HepG2 (cell line): ENCODE results near the gene ZFAND3. TPM values are rescaled to one million over a fixed set of nuclear protein-coding genes. Genes with fewer than 3 reads are reported as not detected.

Source experiments
- ATAC-seq: fragments of 200-7000 bp; cut with Tn5 transposase; 3 replicates; pipeline ENCODE4 v1.9.1; 2020; ENCODE audit warnings: mild to moderate bottlenecking, moderate library complexity
- BruUV-seq: library from RNA; stranded (reverse); fragments of 400-500 nt; replicated peaks from 2 replicates; lab custom pipeline; 2021; lab: Mats Ljungman, UMichigan
- CTCF ChIA-PET: fragments of 300-600 bp; formaldehyde crosslinking; extraction: SDS; loops from one replicate; lab custom pipeline; 2021; ENCODE audit warnings: low total read pairs, inconsistent platforms, low intra/inter-chr PET ratio; lab: Yijun Ruan, JAX
- POLR2A ChIA-PET: fragments of 350-600 bp; sonication (Branson Sonifier 250); formaldehyde crosslinking; loops from one replicate; lab custom pipeline; 2020; ENCODE audit warnings: antibody characterized with exemption, inconsistent platforms; lab: Yijun Ruan, JAX
- DNase-seq: peaks from one replicate; pipeline ENCODE4 v3.0.0-alpha.2; 2015; ENCODE audit warnings: low spot score
- FAIRE-seq: peaks from 3 replicates; lab custom pipeline; 2011; peaks lifted over from hg19 to GRCh38; lab: Jason Lieb, UNC
- H2AFZ ChIP-seq: one replicate; pipeline ENCODE4 v1.6.1; 2011; ENCODE audit warnings: low read length, inconsistent platforms
- H3K27ac ChIP-seq: fragments of 300-600 bp; 3 replicates; pipeline ENCODE4 v1.8.0; 2011; ENCODE audit warnings: mixed run types, mild to moderate bottlenecking, mixed read lengths, low read length, inconsistent platforms; ENCODE audit not compliant: insufficient read depth; ENCODE audit errors: extremely low read length
- H3K27me3 ChIP-seq, 2 experiments: fragments of 200-600 bp in 1 of 2; 2 replicates in 1 of 2; 3 replicates in 1 of 2; pipeline versions ENCODE4 v1.6.0 to v1.8.0; 2011; ENCODE audit warnings: low read length in 2 of 2, mild to moderate bottlenecking in 2 of 2, moderate library complexity in 2 of 2, inconsistent platforms in 1 of 2; ENCODE audit not compliant: insufficient read depth in 2 of 2, control insufficient read depth in 1 of 2
- H3K36me3 ChIP-seq, 2 experiments: fragments of 200-600 bp in 1 of 2; replicated peaks in 1 of 2; 2 replicates in 1 of 2; 3 replicates in 1 of 2; pipeline versions ENCODE4 v1.5.1 to v1.8.0; 2011; ENCODE audit warnings: low read length in 2 of 2, inconsistent platforms in 1 of 2; ENCODE audit not compliant: insufficient read depth in 2 of 2, control insufficient read depth in 1 of 2
- H3K4me1 ChIP-seq: 2 replicates; pipeline ENCODE4 v1.5.1; 2012; ENCODE audit warnings: low read length, inconsistent platforms; ENCODE audit not compliant: insufficient read depth
- H3K4me2 ChIP-seq: 2 replicates; pipeline ENCODE4 v1.6.0; 2011; ENCODE audit warnings: low read depth, low read length, inconsistent platforms
- H3K4me3 ChIP-seq, 3 experiments: fragments of 200-600 bp in 1 of 3; sonication (generic), shearing (Covaris generic) in 1 of 3; replicated peaks in 1 of 3; 2 replicates each; pipeline ENCODE4 v1.5.1; 2011 to 2016; ENCODE audit warnings: low read length in 3 of 3, inconsistent platforms in 2 of 3, low read depth in 2 of 3, mild to moderate bottlenecking in 2 of 3, control low read depth in 1 of 3, mixed read lengths in 1 of 3; ENCODE audit not compliant: insufficient read depth in 1 of 3
- H3K79me2 ChIP-seq: one replicate; pipeline ENCODE4 v1.6.1; 2011; ENCODE audit warnings: low read length, inconsistent platforms; ENCODE audit not compliant: insufficient read depth
- H3K9ac ChIP-seq: 2 replicates; pipeline ENCODE4 v1.6.0; 2011; ENCODE audit warnings: mild to moderate bottlenecking, low read depth, low read length, inconsistent platforms; ENCODE audit not compliant: insufficient read depth
- H3K9me3 ChIP-seq: 2 replicates; pipeline ENCODE4 v1.5.1; 2012; ENCODE audit warnings: mild to moderate bottlenecking, low read length
- H4K20me1 ChIP-seq: 2 replicates; pipeline ENCODE4 v1.6.0; 2011; ENCODE audit warnings: inconsistent platforms, mild to moderate bottlenecking, low read length, moderate library complexity; ENCODE audit not compliant: insufficient read depth
- CERS6 ChIP-seq: sonication (generic); formaldehyde crosslinking; IDR thresholded peaks from 2 replicates; pipeline ENCODE4 v1.5.0; 2020; ENCODE audit warnings: missing genetic modification reagents
- CREM ChIP-seq, 2 experiments: sonication (generic) in 1 of 2; formaldehyde crosslinking in 1 of 2; IDR thresholded peaks; 2 replicates each; pipeline versions ENCODE4 v1.4.0 to v1.6.1; 2016 to 2020; ENCODE audit warnings: antibody characterized with exemption in 1 of 2, mild to moderate bottlenecking in 1 of 2, missing genetic modification reagents in 1 of 2
- DRAP1 ChIP-seq: IDR thresholded peaks from 2 replicates; pipeline ENCODE4 v1.6.1; 2016; ENCODE audit warnings: missing genetic modification reagents, missing compliant biosample characterization
- ETV6 ChIP-seq: sonication (generic); formaldehyde crosslinking; conservative IDR thresholded peaks from 2 replicates; pipeline ENCODE4 v1.4.0; 2020; ENCODE audit warnings: missing genetic modification reagents
- FOXM1 ChIP-seq: sonication (generic); formaldehyde crosslinking; IDR thresholded peaks from 2 replicates; pipeline ENCODE4 v1.5.0; 2020; ENCODE audit warnings: missing genetic modification reagents
- GLMP ChIP-seq: sonication (generic); formaldehyde crosslinking; IDR thresholded peaks from 2 replicates; pipeline ENCODE4 v1.9.0; 2021; ENCODE audit warnings: missing genetic modification reagents, mild to moderate bottlenecking, borderline replicate concordance
- MED8 ChIP-seq: sonication (generic); formaldehyde crosslinking; IDR thresholded peaks from 2 replicates; pipeline ENCODE4 v1.8.1; 2023; ENCODE audit warnings: mild to moderate bottlenecking, missing genetic modification reagents; ENCODE audit not compliant: insufficient replicate concordance
- MYNN ChIP-seq: sonication (generic); formaldehyde crosslinking; IDR thresholded peaks from 2 replicates; pipeline ENCODE4 v1.4.0; 2020; ENCODE audit warnings: mild to moderate bottlenecking, low read depth, missing genetic modification reagents
- NRL ChIP-seq: sonication (generic); formaldehyde crosslinking; IDR thresholded peaks from 2 replicates; pipeline ENCODE4 v1.5.0; 2020; ENCODE audit warnings: missing genetic modification reagents, mild to moderate bottlenecking, moderate library complexity, borderline replicate concordance
- XBP1 ChIP-seq: sonication (generic); formaldehyde crosslinking; IDR thresholded peaks from 2 replicates; pipeline ENCODE4 v1.5.0; 2020; ENCODE audit warnings: missing genetic modification reagents
- ZNF329 ChIP-seq: sonication (generic); formaldehyde crosslinking; IDR thresholded peaks from 2 replicates; pipeline ENCODE4 v1.9.0; 2021; ENCODE audit warnings: low read depth, mild to moderate bottlenecking, missing genetic modification reagents
- ZNF407 ChIP-seq: sonication (generic); formaldehyde crosslinking; IDR thresholded peaks from one replicate; pipeline ENCODE4 v1.5.1; 2020; ENCODE audit warnings: mild to moderate bottlenecking, missing genetic modification reagents; ENCODE audit errors: not compliant biosample characterization
- ZNF432 ChIP-seq: sonication (generic); formaldehyde crosslinking; IDR thresholded peaks from 2 replicates; pipeline ENCODE4 v1.5.0; 2020; ENCODE audit warnings: missing genetic modification reagents, mild to moderate bottlenecking, borderline replicate concordance
- WGBS: methylation state at CpG from one replicate; pipeline ENCODE4 v1.1.6; 2017; ENCODE audit warnings: low lambda C conversion rate; 5-methylcytosine and 5-hydroxymethylcytosine counted together
- in situ Hi-C: cut with HindIII; loops from 2 replicates; pipeline ENCODE4 v1.10.0; 2017; ENCODE audit warnings: low pct_unique_long_range_greater_than_20kb; ENCODE audit not compliant: extremely low pct_ligation_motif_present
- intact Hi-C: fragments of 100-400 bp; cut with micrococcal nuclease; formaldehyde crosslinking; loops from one replicate; pipeline ENCODE4 v1.10.0; 2022; ENCODE audit not compliant: unreplicated experiment
- polyA plus RNA-seq, 8 experiments: library from polyadenylated mRNA; depleted of rRNA in 3 of 8; stranded (reverse) in 7 of 8; unstranded in 1 of 8; fragments of >200 nt; fragmentation: Illumina TruSeq in 4 of 8; extraction: Trizol in 4 of 8; gene quantifications; 2 replicates each; pipeline versions ENCODE4 v1.2.1 to v1.2.3, GENCODE V29; 2011 to 2016; ENCODE audit warnings: low read depth in 4 of 8, missing spikeins in 1 of 8, mixed read lengths in 1 of 8; ENCODE audit not compliant: insufficient read depth in 1 of 8
- total RNA-seq, 5 experiments: library from RNA; depleted of rRNA; stranded (reverse); fragments of >200 nt; fragmentation: Illumina TruSeq; extraction: Trizol; gene quantifications; 2 replicates each; pipeline ENCODE4 v1.2.3, GENCODE V29; 2016; ENCODE audit warnings: low read depth in 1 of 5

Gene ZFAND3
- total and polyA plus RNA-seq, 2 of the 13 experiments (the other 11 are each of a cell fraction or from before 2014, with no cell fraction given), result 16.4 to 17.1 TPM

GRCh38 chr6:38150681-38151296, 331.3 kb downstream of the ZFAND3 start:
- no peak overlapping the region for H2AFZ ChIP-seq
- TF ChIP-seq FOXM1, result no peak
- TF ChIP-seq MED8, result no peak
- no peak for TF ChIP-seq NRL
- no peak for TF ChIP-seq ZNF407
- no peak for TF ChIP-seq MYNN (CRISPR knock-in tag)
- no peak for TF ChIP-seq ETV6 (CRISPR knock-in tag)
- TF ChIP-seq ZNF329 (CRISPR knock-in tag), result no peak
- TF ChIP-seq GLMP (CRISPR knock-in tag), result no peak
- no peak for TF ChIP-seq CREM (IDR thresholded peaks at IDR 0.05)
- TF ChIP-seq CREM (CRISPR knock-in tag; IDR thresholded peaks at IDR 0.05), result no peak
- TF ChIP-seq CERS6 (CRISPR knock-in tag), result no peak
- TF ChIP-seq XBP1 (CRISPR knock-in tag), result no peak
- TF ChIP-seq ZNF432 (CRISPR knock-in tag), result no peak
- TF ChIP-seq DRAP1 (CRISPR knock-in tag), result no peak

More at GRCh38 chr6:38150681-38151296, 331.3 kb downstream of the ZFAND3 start:
- H3K4me3 ChIP-seq, result no peak overlapping the region
- no peak overlapping the region for H3K4me2 ChIP-seq
- 88% methylated on average over 11 of the region's 11 CpGs for WGBS
- in situ Hi-C loops (no loop called here), intact Hi-C loops (no loop called here)
- H3K79me2 ChIP-seq, result no peaks in the 10 kb centered on the region
- H4K20me1 ChIP-seq, result peaks cover 3% of the 10 kb centered on the region; the same call in 1 of the 2 replicates
- H3K36me3 ChIP-seq, result peaks cover 10 to 28% of the 10 kb centered on the region in 2 experiments
- CTCF ChIA-PET, result no interaction called here
- H3K9me3 ChIP-seq, result no peaks in the 10 kb centered on the region
- FAIRE-seq (no peak), DNase-seq (no peak), ATAC-seq (no peak)
- no TSS peak for BruUV-seq
- H3K9ac ChIP-seq, result no peak overlapping the region
- peaks cover 15% of the 10 kb centered on the region for H3K4me1 ChIP-seq
- no peaks in the 10 kb centered on the region for H3K27me3 ChIP-seq
- POLR2A ChIA-PET, result no interaction called here
- H3K27ac ChIP-seq, result no peak overlapping the region
